Gastroesophageal sphincter (tissue), 4 donors: ENCODE data around the gene ITPK1. TPM values are rescaled to one million over a fixed set of nuclear protein-coding genes. Genes with fewer than 3 reads are reported as not detected.

Experiments used
- ATAC-seq: fragments of 150-250 bp; one replicate; pipeline ENCODE4 v1.9.1; 2016; ENCODE audit warnings: mild to moderate bottlenecking, moderate library complexity
- H3K27ac ChIP-seq, 4 donors: fragments of 200-600 bp; sonication (generic) in 3 of 4; 1 replicate in 3 of 4; 2 replicates in 1 of 4; pipeline ENCODE4 v1.5.1; 2016 to 2019
- H3K27me3 ChIP-seq: fragments of 200-600 bp; sonication (generic); one replicate; pipeline ENCODE4 v1.5.1; 2019
- H3K36me3 ChIP-seq, 2 donors: fragments of 200-600 bp; sonication (generic); one replicate each; pipeline ENCODE4 v1.5.1; 2019; ENCODE audit warnings: control low read depth in 1 of 2
- H3K4me1 ChIP-seq, 3 donors: fragments of 200-600 bp; sonication (generic); 1 replicate in 2 of 3; 2 replicates in 1 of 3; pipeline ENCODE4 v1.5.1; 2016 to 2019; ENCODE audit warnings: control low read depth in 2 of 3
- H3K4me3 ChIP-seq, 2 donors: fragments of 200-600 bp; sonication (generic); one replicate each; pipeline ENCODE4 v1.5.1; 2019; ENCODE audit warnings: mild to moderate bottlenecking in 1 of 2, moderate library complexity in 1 of 2
- H3K9me3 ChIP-seq, 3 donors: fragments of 200-600 bp; sonication (generic); one replicate each; pipeline ENCODE4 v1.5.1; 2017 to 2019; ENCODE audit warnings: control low read depth in 2 of 3
- EP300 ChIP-seq: sonication (generic); formaldehyde crosslinking; IDR thresholded peaks from one replicate; pipeline ENCODE4 v1.6.1; 2017; ENCODE audit warnings: antibody characterized with exemption, mild to moderate bottlenecking
- POLR2A ChIP-seq, 2 donors: fragments of 450-650 bp; IDR thresholded peaks; one replicate each; pipeline ENCODE4 v1.6.1; 2017; ENCODE audit warnings: antibody characterized with exemption in 2 of 2, mild to moderate bottlenecking in 2 of 2, moderate library complexity in 1 of 2
- POLR2AphosphoS5 ChIP-seq: sonication (generic); formaldehyde crosslinking; IDR thresholded peaks from one replicate; pipeline ENCODE4 v1.6.1; 2017; ENCODE audit warnings: antibody characterized with exemption
- WGBS, 2 donors: methylation state at CpG; one replicate each; pipeline ENCODE4 v1.1.5; 2018; ENCODE audit warnings: low coverage in 1 of 2; 5-methylcytosine and 5-hydroxymethylcytosine counted together
- total RNA-seq, 4 donors: library from RNA; depleted of rRNA; stranded (reverse); fragments of >200 nt; gene quantifications; one replicate each; pipeline ENCODE4 v1.1.0, GENCODE V29; 2016
- TF ChIP-seq, protein P1 (sequence below), 4 experiments: fragments of 200-600 bp in 2 of 4; fragments of 450-650 bp in 2 of 4; sonication (generic) in 1 of 4; IDR thresholded peaks; one replicate each; pipeline ENCODE4 v1.5.1; 2017 to 2019; ENCODE audit warnings: antibody characterized with exemption in 4 of 4, mild to moderate bottlenecking in 2 of 4, moderate library complexity in 2 of 4

ITPK1 gene
- total RNA-seq, 4 donors from 2014 or later, result 68.8 to 201 (median 134) TPM

DNA sequence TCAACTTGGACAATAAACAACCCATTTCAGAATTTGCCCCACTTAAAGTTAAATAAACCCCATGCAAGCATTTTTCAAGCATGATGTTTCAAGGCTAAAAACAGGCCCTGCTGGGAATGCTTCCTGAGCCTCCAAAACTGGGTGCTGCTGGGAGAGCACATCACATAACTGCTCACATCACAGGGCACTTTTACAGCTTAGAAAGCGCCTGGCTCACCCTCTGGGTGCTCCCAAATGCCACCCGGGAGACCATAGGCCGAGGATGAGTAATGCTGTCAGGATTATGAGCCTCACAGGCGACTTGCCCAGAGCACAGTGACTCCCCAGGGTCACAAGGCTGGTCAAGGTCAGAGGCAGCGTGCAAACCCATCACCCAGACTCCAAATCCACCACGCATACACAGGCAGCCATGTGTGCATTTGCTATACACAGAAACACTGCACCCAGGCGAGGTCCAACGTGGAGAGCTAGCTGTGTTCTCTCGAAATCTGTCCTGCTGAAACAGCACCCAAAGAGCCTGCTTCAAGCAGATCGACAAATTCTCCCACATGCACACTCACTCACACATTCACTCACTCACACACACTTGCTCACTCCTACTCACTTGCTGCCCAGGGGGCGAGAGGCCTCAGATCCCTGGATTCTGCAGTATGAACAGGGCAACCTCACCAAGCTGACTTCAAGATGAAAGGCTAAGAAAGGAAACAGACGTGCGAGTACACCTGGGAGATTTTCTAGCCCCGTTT lies 58.7 kb downstream of the ITPK1 start:
- Histone ChIP-seq H3K27ac (peak overlapping the region; percentile 65 to 90 (median 84)), H3K36me3 (no peaks in the 10 kb centered on the region), H3K27me3 (no peaks in the 10 kb centered on the region), H3K4me3 (no peak overlapping the region), H3K4me1 (peaks cover 10 to 91% (median 37%) of the 10 kb centered on the region in 3 donors), H3K9me3 (no peaks in the 10 kb centered on the region)
- TF ChIP-seq EP300, result no peak
- TF ChIP-seq, protein P1, sequence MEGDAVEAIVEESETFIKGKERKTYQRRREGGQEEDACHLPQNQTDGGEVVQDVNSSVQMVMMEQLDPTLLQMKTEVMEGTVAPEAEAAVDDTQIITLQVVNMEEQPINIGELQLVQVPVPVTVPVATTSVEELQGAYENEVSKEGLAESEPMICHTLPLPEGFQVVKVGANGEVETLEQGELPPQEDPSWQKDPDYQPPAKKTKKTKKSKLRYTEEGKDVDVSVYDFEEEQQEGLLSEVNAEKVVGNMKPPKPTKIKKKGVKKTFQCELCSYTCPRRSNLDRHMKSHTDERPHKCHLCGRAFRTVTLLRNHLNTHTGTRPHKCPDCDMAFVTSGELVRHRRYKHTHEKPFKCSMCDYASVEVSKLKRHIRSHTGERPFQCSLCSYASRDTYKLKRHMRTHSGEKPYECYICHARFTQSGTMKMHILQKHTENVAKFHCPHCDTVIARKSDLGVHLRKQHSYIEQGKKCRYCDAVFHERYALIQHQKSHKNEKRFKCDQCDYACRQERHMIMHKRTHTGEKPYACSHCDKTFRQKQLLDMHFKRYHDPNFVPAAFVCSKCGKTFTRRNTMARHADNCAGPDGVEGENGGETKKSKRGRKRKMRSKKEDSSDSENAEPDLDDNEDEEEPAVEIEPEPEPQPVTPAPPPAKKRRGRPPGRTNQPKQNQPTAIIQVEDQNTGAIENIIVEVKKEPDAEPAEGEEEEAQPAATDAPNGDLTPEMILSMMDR (IDR thresholded peaks at IDR 0.05), result no peak
- TF ChIP-seq POLR2AphosphoS5, result peak; percentile 66
- ATAC-seq, result peak; percentile 73
- WGBS, 2 donors, result 20 to 31% methylated on average over 1 to 9 of the region's 14 CpGs

DNA sequence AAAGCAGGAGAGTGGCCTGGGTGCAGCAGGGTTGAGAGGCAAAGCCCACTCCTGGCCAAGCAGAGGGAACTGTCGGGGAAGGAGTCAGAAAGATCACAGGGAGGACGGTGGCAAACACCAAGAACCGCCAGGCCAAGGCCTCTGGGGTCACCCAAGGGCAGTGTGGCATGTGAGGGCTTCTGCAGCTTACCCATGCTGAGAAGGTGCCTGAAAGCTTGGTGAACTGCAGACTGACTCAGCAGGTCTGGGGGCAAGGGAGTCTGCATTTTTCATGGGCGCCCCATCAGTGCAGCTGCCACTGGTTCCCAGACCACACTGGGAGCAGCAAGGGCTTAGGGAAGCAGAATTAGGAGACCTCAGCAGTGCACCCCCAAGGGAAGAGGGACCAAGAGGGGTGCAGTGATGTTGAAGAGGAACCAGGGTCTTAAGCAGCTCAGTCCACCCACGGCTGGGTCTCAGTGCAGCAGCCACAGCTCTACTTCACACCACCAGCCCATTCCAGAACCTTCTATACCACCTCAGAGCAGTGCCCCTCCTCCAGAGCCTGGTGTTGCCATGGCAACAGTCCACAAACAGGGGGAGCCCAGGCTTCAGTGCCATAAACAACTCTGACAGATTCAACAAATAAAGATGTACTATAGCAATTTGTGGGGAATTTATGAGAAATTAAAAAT lies 59.4 kb downstream of the ITPK1 start:
- peak overlapping the region in 3 of 4 donors; percentile 80 to 90 (median 89) for H3K27ac ChIP-seq
- TF ChIP-seq EP300 (no peak), POLR2AphosphoS5 (no peak)
- H3K4me3 ChIP-seq, result no peak overlapping the region
- no peaks in the 10 kb centered on the region for H3K9me3 ChIP-seq
- WGBS, 2 donors, result 43 to 55% methylated on average over 1 to 3 of the region's 5 CpGs
- no peaks in the 10 kb centered on the region for H3K27me3 ChIP-seq
- H3K36me3 ChIP-seq, result no peaks in the 10 kb centered on the region
- peaks cover 10 to 91% (median 37%) of the 10 kb centered on the region in 3 donors for H3K4me1 ChIP-seq
- peak; percentile 34 for ATAC-seq

DNA sequence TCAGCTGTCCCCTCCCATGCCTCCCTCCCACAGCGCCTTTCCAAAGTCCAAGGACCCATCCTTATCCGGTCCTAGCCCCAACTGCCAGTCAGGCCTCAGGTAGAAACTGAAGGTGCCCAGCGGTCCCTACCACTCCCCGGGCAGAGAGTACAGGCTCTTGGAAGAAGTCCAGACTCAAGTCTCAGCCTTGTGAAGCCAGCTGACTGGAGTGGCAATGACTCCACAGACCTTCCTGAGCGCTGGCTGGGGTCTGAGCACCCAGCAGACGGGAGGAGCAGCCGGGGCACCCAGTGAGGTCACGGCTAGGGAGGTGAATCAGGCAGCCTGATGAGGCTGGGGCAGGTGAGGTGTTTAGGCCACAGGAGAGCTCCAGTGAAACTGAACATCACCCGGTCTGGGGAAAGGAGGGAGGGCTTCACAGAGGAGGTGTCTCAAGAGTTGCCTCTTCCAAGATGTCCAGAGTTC lies 60.0 kb downstream of the ITPK1 start:
- Histone ChIP-seq H3K4me3 (no peak overlapping the region), H3K27me3 (no peaks in the 10 kb centered on the region), H3K4me1 (peaks cover 10 to 91% (median 40%) of the 10 kb centered on the region in 3 donors), H3K27ac (peak overlapping the region in 3 of 4 donors; percentile 80 to 90 (median 89)), H3K36me3 (no peaks in the 10 kb centered on the region), H3K9me3 (no peaks in the 10 kb centered on the region)
- TF ChIP-seq, protein P1 (IDR thresholded peaks at IDR 0.05), result no peak
- TF ChIP-seq POLR2AphosphoS5, result no peak
- TF ChIP-seq POLR2A (IDR thresholded peaks at IDR 0.05), result no peak
- no peak for TF ChIP-seq EP300
- ATAC-seq, result no peak
- 80 to 83% methylated on average over 1 to 3 of the region's 9 CpGs for WGBS, 2 donors

DNA sequence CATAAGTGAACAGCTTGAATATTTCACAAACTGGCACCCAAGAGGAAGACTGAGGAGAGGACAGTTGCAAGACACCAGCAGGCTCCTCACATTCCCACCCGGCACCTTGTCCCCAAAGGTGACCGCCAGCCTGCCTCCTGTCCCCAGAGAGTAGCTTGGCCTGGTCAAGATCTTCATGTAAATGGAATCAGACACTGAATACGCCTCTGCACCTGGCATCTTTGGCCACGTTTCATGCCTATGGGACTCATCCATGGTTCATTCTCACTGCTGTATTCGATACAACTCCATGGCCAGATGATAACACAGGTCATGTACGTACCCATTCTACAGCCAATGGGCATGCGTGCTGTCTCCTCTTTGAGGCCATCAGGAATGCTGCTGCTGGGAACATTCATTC lies 60.8 kb downstream of the ITPK1 start:
- Histone ChIP-seq H3K9me3 (no peaks in the 10 kb centered on the region), H3K27me3 (no peaks in the 10 kb centered on the region), H3K4me3 (no peak overlapping the region), H3K27ac (peak overlapping the region in 3 of 4 donors; percentile 80 to 90 (median 89)), H3K36me3 (no peaks in the 10 kb centered on the region), H3K4me1 (peaks cover 12 to 91% (median 37%) of the 10 kb centered on the region in 3 donors)
- 96 to 100% methylated on average over 2 to 5 of the region's 7 CpGs for WGBS, 2 donors
- TF ChIP-seq POLR2AphosphoS5, result no peak
- no peak for TF ChIP-seq POLR2A (IDR thresholded peaks at IDR 0.05)
- TF ChIP-seq, protein P1 (IDR thresholded peaks at IDR 0.05), result no peak
- TF ChIP-seq EP300, result no peak
- ATAC-seq, result no peak

DNA sequence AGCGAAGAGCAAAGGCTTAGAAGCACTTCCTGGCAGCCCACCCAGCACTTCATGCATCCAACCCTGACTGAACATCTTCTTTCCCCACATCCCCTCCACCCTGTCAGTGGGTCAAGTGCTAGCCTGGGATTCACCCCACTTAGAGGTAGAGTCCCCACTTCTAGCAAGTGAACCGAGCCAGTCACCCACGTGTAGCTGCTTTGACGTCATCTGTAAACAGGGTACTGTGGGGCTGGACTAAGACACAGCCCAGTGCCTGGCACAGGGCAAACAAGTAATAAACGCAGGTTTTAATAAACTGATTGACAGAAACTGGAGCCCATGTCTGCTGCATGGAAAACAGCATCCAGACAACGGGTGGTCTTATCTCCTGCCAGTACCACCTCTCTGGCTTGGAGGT lies 61.7 kb downstream of the ITPK1 start:
- H3K27me3 ChIP-seq, result no peaks in the 10 kb centered on the region
- peaks cover 12 to 91% (median 35%) of the 10 kb centered on the region in 3 donors for H3K4me1 ChIP-seq
- H3K4me3 ChIP-seq, result no peak overlapping the region
- TF ChIP-seq EP300 (no peak), POLR2AphosphoS5 (no peak), POLR2A (IDR thresholded peaks at IDR 0.05) (no peak)
- TF ChIP-seq, protein P1 (IDR thresholded peaks at IDR 0.05), result no peak
- ATAC-seq, result no peak
- 74 to 83% methylated on average over 2 to 3 of the region's 6 CpGs for WGBS, 2 donors
- no peaks in the 10 kb centered on the region for H3K9me3 ChIP-seq
- H3K36me3 ChIP-seq, result no peaks in the 10 kb centered on the region
- H3K27ac ChIP-seq, result peak overlapping the region in 3 of 4 donors; percentile 80 to 90 (median 89)
